Aorta (tissue), 5 donors: Measurements from ENCODE around the gene PPP1R12B. TPM values are rescaled to one million over a fixed set of nuclear protein-coding genes. Genes with fewer than 3 reads are reported as not detected.
"Not testable (repeated sequence)": the region's sequence is repeated elsewhere in the genome, so short reads cannot be mapped to it uniquely, and the experiment has no call there.

Source experiments
- ATAC-seq: fragments of 200-7000 bp; cut with Tn5 transposase; one replicate; pipeline ENCODE4 v1.9.1; 2022; ENCODE audit warnings: moderate library complexity; ENCODE audit not compliant: low FRiP score
- DNase-seq, 2 donors: peaks; one replicate each; pipeline ENCODE4 v3.0.0-alpha.2; 2020
- H3K27ac ChIP-seq, 2 donors: one replicate each; pipeline ENCODE4 v1.5.1; 2013; ENCODE audit warnings: low read length in 2 of 2, mild to moderate bottlenecking in 2 of 2, moderate library complexity in 2 of 2, control low read depth in 1 of 2, inconsistent platforms in 1 of 2, low read depth in 1 of 2
- H3K27me3 ChIP-seq, 2 donors: one replicate each; pipeline ENCODE4 v1.6.1; 2013; ENCODE audit warnings: control low read depth in 1 of 2, low read length in 1 of 2, mild to moderate bottlenecking in 1 of 2, moderate library complexity in 1 of 2; ENCODE audit not compliant: insufficient read depth in 2 of 2, control insufficient read depth in 1 of 2
- H3K36me3 ChIP-seq, 2 donors: one replicate each; pipeline ENCODE4 v1.6.1; 2013; ENCODE audit warnings: control low read depth in 1 of 2, low read length in 1 of 2, mild to moderate bottlenecking in 1 of 2; ENCODE audit not compliant: insufficient read depth in 2 of 2, control insufficient read depth in 1 of 2
- H3K4me1 ChIP-seq, 2 donors: one replicate each; pipeline ENCODE4 v1.6.1; 2013; ENCODE audit warnings: low read length in 2 of 2, control low read depth in 1 of 2, mild to moderate bottlenecking in 1 of 2, moderate library complexity in 1 of 2; ENCODE audit not compliant: insufficient read depth in 2 of 2, control insufficient read depth in 1 of 2
- H3K4me3 ChIP-seq, 2 donors: one replicate each; pipeline ENCODE4 v1.5.1; 2013; ENCODE audit warnings: low read length in 2 of 2, control low read depth in 1 of 2, mild to moderate bottlenecking in 1 of 2
- H3K9me3 ChIP-seq: one replicate; pipeline ENCODE4 v1.6.1; 2013; ENCODE audit warnings: mild to moderate bottlenecking, low read length; ENCODE audit not compliant: control insufficient read depth
- WGBS, 2 donors: extraction: QIAGEN DNeasy Blood & Tissue Kit; methylation state at CpG; one replicate each; pipeline ENCODE4 v1.1.7; 2013; 5-methylcytosine and 5-hydroxymethylcytosine counted together
- intact Hi-C, 2 donors: fragments of 100-400 bp; cut with DNase I; formaldehyde crosslinking; loops; one replicate each; pipeline versions ENCODE4 v1.14.2 to v1.15.0; 2022
- polyA plus RNA-seq, 2 donors: library from polyadenylated mRNA; stranded (reverse); fragments of 200-250 nt; gene quantifications; one replicate each; pipeline ENCODE4 v1.2.3, GENCODE V29; 2013
- total RNA-seq, 2 donors: library from RNA; stranded (reverse); fragmentation: NEBNext Ultra II Directional; extraction: Animal tissue kit (Norgen Biotek cat#: 25700); gene quantifications; one replicate each; pipeline ENCODE4 v1.2.1, GENCODE V29; 2021
- donor health status: healthy with polysubstance abuse.
- donor health status: Bipolar disorder and iron deficiency.
- donor health status: DM: no; HTN: no; CAD: no.
- donor health status: DM: no; HTN: no; CAD: no.
- donor health status: DM: yes; HTN: yes; CAD: no.

The PPP1R12B gene
- total and polyA plus RNA-seq, 4 donors = 102 to 1,102 (median 396) TPM

DNA sequence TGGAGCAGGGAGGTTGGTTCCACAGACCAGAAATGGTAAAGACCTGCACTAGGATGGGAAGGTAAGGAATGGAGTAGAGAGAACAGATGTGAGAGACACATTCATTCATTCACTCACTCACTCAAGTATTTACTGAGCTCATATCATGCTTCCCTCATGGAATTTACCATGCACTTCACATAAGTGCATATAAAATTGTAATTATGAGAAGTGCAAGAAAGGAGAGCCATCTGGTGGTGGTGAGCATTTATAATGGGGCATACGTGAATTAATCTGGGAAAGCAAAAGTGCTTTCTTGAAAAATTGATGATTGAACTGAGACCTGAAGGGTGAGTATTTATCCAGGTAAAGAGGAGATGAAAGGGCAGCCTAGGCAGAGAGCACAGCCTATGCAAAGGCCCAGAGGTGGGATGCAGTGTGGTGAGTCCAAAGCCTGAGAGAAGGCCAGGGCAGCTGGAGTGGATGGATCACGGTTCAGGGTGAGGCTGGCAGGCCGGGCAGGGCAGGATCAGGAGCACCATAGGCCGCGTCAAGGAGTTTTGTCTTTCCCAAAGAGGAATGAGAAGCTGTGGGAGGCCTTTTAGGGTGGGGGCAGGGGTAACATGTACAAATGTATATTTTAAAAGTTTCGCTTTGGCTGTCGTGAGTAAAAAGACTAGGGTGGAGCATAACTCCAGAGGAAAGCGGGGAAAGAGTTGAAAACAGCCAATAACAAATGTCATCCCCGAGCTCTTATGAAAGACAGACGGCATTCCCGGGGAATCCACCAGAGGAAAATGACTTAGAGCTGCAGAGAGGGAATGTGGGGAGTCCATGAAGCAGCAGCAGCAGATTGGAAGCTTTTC is 266.1 kb downstream of the PPP1R12B start:
- intact Hi-C loops, H3K27me3 ChIP-seq, H3K4me1 ChIP-seq, H3K4me3 ChIP-seq, ATAC-seq, H3K36me3 ChIP-seq, H3K9me3 ChIP-seq: not testable (repeated sequence)
- DNase-seq = peak in 1 of 2 donors; percentile 43
- H3K27ac ChIP-seq = peak overlapping the region in 1 of 2 donors; percentile 76
- WGBS, 2 donors = 83 to 84% methylated on average over 11 of the region's 11 CpGs

GRCh38 chr1:202615208-202615500 is 266.7 kb downstream of the PPP1R12B start:
- H3K36me3 ChIP-seq, H3K27me3 ChIP-seq, intact Hi-C loops, H3K4me3 ChIP-seq, H3K9me3 ChIP-seq, H3K4me1 ChIP-seq: not testable (repeated sequence)
- peak overlapping the region; percentile 41 to 64 for H3K27ac ChIP-seq
- WGBS, 2 donors = 64 to 75% methylated on average over 1 of the region's 1 CpG
- ATAC-seq = peak; percentile 14
- peak in 1 of 2 donors; percentile 30 for DNase-seq

DNA sequence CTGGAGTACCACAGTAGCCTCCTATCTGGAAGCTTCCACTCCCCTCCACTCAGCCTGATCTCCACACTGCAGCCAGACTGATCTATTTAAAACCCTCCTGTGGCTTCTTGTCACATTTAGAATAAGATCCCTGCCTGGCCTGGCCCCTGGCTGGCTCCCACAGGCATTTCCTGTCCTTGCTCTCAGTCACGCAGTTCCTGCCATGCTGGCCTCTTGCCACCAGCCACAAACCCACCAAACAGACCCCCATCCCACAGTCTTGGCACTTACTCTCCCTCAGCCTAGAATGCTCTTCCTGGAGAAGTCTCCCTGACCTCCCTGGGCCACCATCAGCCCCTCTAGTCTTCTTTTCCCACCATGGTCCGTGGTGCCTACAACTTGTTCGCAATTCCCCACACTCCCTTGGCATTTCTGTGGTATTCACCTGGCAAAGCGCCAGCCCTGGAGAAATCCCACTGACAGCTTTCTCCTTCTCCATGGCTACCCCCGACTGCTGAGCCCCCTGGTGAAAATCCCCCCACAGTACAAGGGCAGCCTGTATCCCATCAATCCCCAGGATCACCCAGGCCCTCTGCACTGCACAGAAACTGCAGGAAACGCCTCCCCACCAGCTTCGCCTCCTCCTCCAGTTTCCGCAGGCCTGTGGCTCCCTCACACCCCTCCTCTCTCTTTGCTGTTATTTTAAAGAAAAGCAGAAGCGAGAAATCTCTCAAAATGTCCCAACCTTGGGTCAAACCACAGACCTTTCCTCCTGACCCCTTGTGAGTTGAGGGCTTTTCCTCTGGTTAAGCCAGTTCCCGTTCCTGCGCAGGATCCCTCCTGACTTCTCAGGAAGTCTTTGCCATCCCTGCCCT is 267.2 kb downstream of the PPP1R12B start:
- H3K4me3 ChIP-seq = no peak overlapping the region
- peaks cover 0 to 6% of the 10 kb centered on the region in 2 donors for H3K4me1 ChIP-seq
- ATAC-seq (peak; percentile 64), DNase-seq (peak; percentile 79 to 83)
- WGBS, 2 donors = 21 to 23% methylated on average over 11 of the region's 11 CpGs
- H3K27ac ChIP-seq = peak overlapping the region; percentile 64 to 87
- intact Hi-C loops = no loop called here
- no peaks in the 10 kb centered on the region for H3K9me3 ChIP-seq
- no peaks in the 10 kb centered on the region for H3K27me3 ChIP-seq
- no peaks in the 10 kb centered on the region for H3K36me3 ChIP-seq

GRCh38 chr1:202616355-202616915 is 267.9 kb downstream of the PPP1R12B start:
- no peaks in the 10 kb centered on the region for H3K9me3 ChIP-seq
- H3K4me3 ChIP-seq = no peak overlapping the region
- intact Hi-C loops = no loop called here
- no peak for ATAC-seq
- H3K27me3 ChIP-seq = no peaks in the 10 kb centered on the region
- peak overlapping the region in 1 of 2 donors; percentile 87 for H3K27ac ChIP-seq
- peaks cover 0 to 6% of the 10 kb centered on the region in 2 donors for H3K4me1 ChIP-seq
- DNase-seq = peak in 1 of 2 donors; percentile 58
- 91 to 93% methylated on average over 13 of the region's 13 CpGs for WGBS, 2 donors
- H3K36me3 ChIP-seq = no peaks in the 10 kb centered on the region

DNA sequence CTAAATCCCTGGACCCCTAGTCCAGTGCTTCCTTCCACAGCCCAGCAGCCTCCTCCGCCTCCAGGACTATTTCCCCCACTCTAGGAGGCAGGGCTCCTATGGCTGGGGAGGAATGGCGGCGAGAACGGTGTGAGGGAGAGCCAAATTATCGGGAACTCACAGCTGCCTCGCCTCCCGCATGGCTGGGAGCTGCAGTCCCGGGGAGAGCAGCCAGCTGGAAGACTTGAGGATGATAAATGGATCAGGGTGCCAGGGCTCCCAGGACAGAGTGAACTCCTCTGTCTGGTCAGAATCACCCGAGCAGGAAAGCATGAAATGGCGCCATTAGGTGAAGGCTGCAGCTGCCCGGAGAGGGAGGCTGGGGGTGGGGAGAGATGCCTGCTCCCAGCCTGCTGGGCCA is 270.5 kb downstream of the PPP1R12B start:
- H3K9me3 ChIP-seq, H3K36me3 ChIP-seq, H3K4me3 ChIP-seq, H3K4me1 ChIP-seq, H3K27me3 ChIP-seq, intact Hi-C loops, ATAC-seq: not testable (repeated sequence)
- DNase-seq = peak in 1 of 2 donors; percentile 51
- peak overlapping the region in 1 of 2 donors; percentile 43 for H3K27ac ChIP-seq
- 39 to 49% methylated on average over 11 of the region's 11 CpGs for WGBS, 2 donors

- Histone ChIP-seq H3K4me3 (no peak overlapping the region), H3K4me1 (peaks cover 0 to 6% of the 10 kb centered on the region in 2 donors), H3K9me3 (no peaks in the 10 kb centered on the region), H3K27me3 (no peaks in the 10 kb centered on the region), H3K27ac (no peak overlapping the region), H3K36me3 (no peaks in the 10 kb centered on the region)
- WGBS, 2 donors = 83 to 92% methylated on average over 2 of the region's 2 CpGs
- ATAC-seq = no peak
- peak in 1 of 2 donors; percentile 10 for DNase-seq
- intact Hi-C loops = no loop called here
Observed at GRCh38 chr1:202619505-202619904, 271.0 kb downstream of the PPP1R12B start.

GRCh38 chr1:202620036-202620435 is 271.5 kb downstream of the PPP1R12B start:
- not testable (repeated sequence) for H3K9me3 ChIP-seq, H3K4me3 ChIP-seq, ATAC-seq, H3K4me1 ChIP-seq, H3K27ac ChIP-seq, H3K27me3 ChIP-seq, H3K36me3 ChIP-seq
- 83 to 91% methylated on average over 1 to 2 of the region's 2 CpGs for WGBS, 2 donors
- intact Hi-C loops = loop anchor here in 1 of 2 donors (10.0 kb wide), 2 partner anchors 45 to 155 kb away; no protein-coding TSS in a partner anchor
- DNase-seq = peak in 1 of 2 donors; percentile 31

DNA sequence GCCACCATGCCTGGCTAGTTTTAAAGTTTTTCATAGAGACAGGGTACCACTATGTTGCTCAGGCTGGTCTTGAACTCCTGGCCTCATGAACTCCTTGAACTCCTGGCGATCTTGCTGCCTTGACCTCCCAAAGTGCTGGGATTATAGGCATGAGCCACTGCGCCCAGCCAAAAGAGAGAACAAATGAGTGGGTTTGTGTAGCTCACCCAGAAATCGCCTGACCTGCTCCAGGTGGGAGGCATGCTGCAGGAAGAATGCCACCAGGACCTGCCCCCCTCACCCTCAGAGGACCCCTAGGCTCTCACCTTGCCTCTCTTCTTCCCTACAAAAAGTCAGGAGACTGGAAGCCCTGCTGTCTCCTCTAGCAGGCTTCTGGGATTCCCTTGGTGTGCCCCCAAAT is 272.9 kb downstream of the PPP1R12B start:
- intact Hi-C loops = loop anchor here in 1 of 2 donors (10.0 kb wide), 2 partner anchors 47 to 157 kb away; no protein-coding TSS in a partner anchor
- H3K4me1 ChIP-seq = no peaks in the 10 kb centered on the region
- H3K27me3 ChIP-seq = no peaks in the 10 kb centered on the region

More for the DNA sequence above, 272.9 kb downstream of the PPP1R12B start:
- ATAC-seq (no peak), DNase-seq (peak in 1 of 2 donors; percentile 59)
- WGBS, 2 donors = 95 to 98% methylated on average over 3 of the region's 3 CpGs
- Histone ChIP-seq H3K9me3 (no peaks in the 10 kb centered on the region), H3K27ac (no peak overlapping the region), H3K4me3 (no peak overlapping the region), H3K36me3 (no peaks in the 10 kb centered on the region)
